Mesothelial cell of epicardium (in vitro differentiated cells): Measurements from ENCODE around the gene CAMTA1. TPM values are rescaled to one million over a fixed set of nuclear protein-coding genes. Genes with fewer than 3 reads are reported as not detected.

Experiments used
- DNase-seq, 2 experiments: peaks; one replicate each; pipeline ENCODE4 v3.0.0; 2021; ENCODE audit warnings: low spot score in 2 of 2; ENCODE audit not compliant: unreplicated experiment in 2 of 2
- H3K27ac Mint-ChIP-seq: 2 replicates; pipeline ENCODE4 v1.8.0; 2021; ENCODE audit warnings: mixed read lengths
- H3K27me3 Mint-ChIP-seq: 2 replicates; pipeline ENCODE4 v1.8.0; 2021; ENCODE audit warnings: low read depth, mixed read lengths
- H3K36me3 Mint-ChIP-seq: 2 replicates; pipeline ENCODE4 v1.8.0; 2021; ENCODE audit warnings: mixed read lengths
- H3K4me1 Mint-ChIP-seq: 2 replicates; pipeline ENCODE4 v1.8.0; 2021; ENCODE audit warnings: mixed read lengths
- H3K4me3 Mint-ChIP-seq: 2 replicates; pipeline ENCODE4 v1.8.0; 2021; ENCODE audit warnings: mild to moderate bottlenecking, moderate library complexity, mixed read lengths
- H3K9me3 Mint-ChIP-seq: 2 replicates; pipeline ENCODE4 v1.8.0; 2021; ENCODE audit warnings: mixed read lengths
- total RNA-seq: library from RNA; stranded (reverse); gene quantifications from 3 replicates; pipeline ENCODE4 v1.2.1, GENCODE V29; 2021
- TF ChIP-seq, protein P1 (sequence below): fragments of 200-600 bp; sonication (generic); IDR thresholded peaks from one replicate; pipeline ENCODE4 v1.5.0; 2021; ENCODE audit warnings: antibody characterized with exemption; ENCODE audit not compliant: unreplicated experiment

Gene CAMTA1
- total RNA-seq, 1 donor from 2014 or later: 70.4 TPM

DNA sequence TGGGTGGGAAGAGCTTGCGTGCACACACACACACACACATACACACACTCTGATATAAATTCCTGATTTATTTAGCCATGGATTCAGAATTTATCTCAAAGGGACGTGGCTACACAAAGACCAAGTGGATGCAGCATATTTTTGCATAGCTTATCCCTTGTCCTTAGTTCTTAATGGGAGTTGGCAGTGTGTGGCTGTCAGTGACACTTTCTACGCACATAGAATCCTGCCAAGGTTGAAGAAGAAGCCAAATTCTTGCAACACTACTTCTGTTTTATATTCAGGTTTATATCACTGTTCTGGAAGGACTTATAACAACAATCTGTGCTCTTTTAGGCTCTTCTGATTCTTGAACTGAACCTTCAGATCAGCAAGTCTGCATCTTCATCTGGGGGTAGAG lies 292.7 kb downstream of the CAMTA1 start:
- Mint-ChIP-seq H3K9me3 (peaks cover 35% of the 10 kb centered on the region), H3K27ac (no peak overlapping the region), H3K36me3 (no peaks in the 10 kb centered on the region), H3K4me3 (no peak overlapping the region), H3K4me1 (no peaks in the 10 kb centered on the region), H3K27me3 (peaks cover 16% of the 10 kb centered on the region)
- DNase-seq: no peak
- TF ChIP-seq, protein P1, sequence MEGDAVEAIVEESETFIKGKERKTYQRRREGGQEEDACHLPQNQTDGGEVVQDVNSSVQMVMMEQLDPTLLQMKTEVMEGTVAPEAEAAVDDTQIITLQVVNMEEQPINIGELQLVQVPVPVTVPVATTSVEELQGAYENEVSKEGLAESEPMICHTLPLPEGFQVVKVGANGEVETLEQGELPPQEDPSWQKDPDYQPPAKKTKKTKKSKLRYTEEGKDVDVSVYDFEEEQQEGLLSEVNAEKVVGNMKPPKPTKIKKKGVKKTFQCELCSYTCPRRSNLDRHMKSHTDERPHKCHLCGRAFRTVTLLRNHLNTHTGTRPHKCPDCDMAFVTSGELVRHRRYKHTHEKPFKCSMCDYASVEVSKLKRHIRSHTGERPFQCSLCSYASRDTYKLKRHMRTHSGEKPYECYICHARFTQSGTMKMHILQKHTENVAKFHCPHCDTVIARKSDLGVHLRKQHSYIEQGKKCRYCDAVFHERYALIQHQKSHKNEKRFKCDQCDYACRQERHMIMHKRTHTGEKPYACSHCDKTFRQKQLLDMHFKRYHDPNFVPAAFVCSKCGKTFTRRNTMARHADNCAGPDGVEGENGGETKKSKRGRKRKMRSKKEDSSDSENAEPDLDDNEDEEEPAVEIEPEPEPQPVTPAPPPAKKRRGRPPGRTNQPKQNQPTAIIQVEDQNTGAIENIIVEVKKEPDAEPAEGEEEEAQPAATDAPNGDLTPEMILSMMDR: no peak

DNA sequence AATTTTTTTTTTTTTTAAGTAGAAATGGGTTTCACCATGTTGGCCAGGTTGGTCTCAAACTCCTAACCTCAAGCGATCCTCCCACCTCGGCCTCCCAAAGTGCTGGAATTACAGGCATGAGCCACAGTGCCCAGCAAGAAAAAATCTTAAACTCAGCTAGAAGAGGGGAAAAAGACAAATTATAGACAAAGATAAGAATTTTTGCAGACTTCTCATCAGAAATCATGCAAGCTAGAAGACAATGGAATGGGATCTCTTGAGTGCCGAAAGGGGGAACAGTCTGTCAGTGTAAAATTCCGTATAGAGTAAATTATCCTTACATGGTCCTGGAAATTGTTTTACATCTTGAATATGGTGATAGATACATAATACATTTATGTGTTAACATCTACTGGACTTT lies 294.4 kb downstream of the CAMTA1 start:
- TF ChIP-seq, protein P1: no peak
- DNase-seq: no peak
- peaks cover 35% of the 10 kb centered on the region for H3K9me3 Mint-ChIP-seq
- H3K36me3 Mint-ChIP-seq: no peaks in the 10 kb centered on the region
- H3K27me3 Mint-ChIP-seq: peaks cover 10% of the 10 kb centered on the region
- H3K27ac Mint-ChIP-seq: no peak overlapping the region
- H3K4me1 Mint-ChIP-seq: no peaks in the 10 kb centered on the region
- no peak overlapping the region for H3K4me3 Mint-ChIP-seq

DNA sequence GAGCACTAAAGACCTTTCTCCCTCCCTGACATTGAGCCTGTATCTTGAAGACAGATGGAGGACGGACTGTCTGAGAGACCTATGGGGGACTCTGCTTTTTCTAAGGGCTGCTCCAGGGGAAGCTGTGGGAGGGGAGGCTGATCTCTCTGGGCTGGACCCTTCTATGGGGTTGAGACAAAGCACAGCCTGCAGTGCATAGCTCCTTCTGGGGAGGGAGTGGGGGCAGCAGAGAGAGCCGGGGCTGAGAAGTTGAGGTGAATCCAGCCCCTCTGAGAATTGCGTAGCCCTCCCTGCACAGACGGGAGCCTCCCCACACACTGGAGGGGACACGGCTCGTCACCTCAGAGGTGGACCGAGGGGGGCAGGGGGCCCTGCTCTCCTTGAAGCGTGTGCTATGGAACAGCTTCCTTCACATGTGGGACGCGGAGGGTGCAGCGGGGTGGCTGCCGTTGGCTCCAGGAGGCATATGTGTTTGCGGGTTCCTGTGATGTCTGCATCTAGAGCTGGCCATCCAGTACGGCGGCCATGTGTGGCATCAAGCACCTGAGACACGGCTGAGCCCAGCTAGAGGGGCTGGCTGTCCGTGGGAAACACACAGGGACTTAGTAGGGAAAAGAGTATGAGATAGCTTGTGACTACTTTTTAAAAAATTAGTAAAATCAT lies 299.1 kb downstream of the CAMTA1 start:
- H3K27me3 Mint-ChIP-seq: peaks cover 38% of the 10 kb centered on the region
- peaks cover 17% of the 10 kb centered on the region for H3K9me3 Mint-ChIP-seq
- H3K4me3 Mint-ChIP-seq: no peak overlapping the region
- no peaks in the 10 kb centered on the region for H3K36me3 Mint-ChIP-seq
- no peak for DNase-seq
- TF ChIP-seq, protein P1: no peak
- no peaks in the 10 kb centered on the region for H3K4me1 Mint-ChIP-seq
- H3K27ac Mint-ChIP-seq: no peak overlapping the region

DNA sequence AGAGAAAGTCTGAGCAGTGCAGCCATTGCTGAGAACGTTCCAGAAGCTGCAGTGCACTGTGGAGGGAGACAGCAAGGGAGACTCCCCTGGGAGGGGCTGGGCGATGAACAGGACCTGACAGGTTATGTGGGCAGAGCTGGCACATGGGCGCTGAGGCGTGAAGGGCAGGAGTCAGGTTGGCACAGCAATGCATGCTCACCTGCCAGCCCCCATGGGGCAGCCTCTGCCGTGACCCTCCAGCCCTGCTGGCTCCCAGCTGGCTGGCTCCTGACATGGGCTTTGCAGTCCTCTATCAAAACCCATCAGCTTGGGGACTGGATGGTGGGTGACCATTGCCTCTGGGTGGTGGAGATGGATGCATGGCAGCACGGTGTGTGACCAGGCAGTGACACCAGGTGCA lies 300.3 kb downstream of the CAMTA1 start:
- Mint-ChIP-seq H3K4me1 (no peaks in the 10 kb centered on the region), H3K36me3 (no peaks in the 10 kb centered on the region), H3K9me3 (peaks cover 8% of the 10 kb centered on the region), H3K27me3 (peaks cover 45% of the 10 kb centered on the region), H3K4me3 (no peak overlapping the region), H3K27ac (no peak overlapping the region)
- DNase-seq: no peak
- TF ChIP-seq, protein P1: no peak

DNA sequence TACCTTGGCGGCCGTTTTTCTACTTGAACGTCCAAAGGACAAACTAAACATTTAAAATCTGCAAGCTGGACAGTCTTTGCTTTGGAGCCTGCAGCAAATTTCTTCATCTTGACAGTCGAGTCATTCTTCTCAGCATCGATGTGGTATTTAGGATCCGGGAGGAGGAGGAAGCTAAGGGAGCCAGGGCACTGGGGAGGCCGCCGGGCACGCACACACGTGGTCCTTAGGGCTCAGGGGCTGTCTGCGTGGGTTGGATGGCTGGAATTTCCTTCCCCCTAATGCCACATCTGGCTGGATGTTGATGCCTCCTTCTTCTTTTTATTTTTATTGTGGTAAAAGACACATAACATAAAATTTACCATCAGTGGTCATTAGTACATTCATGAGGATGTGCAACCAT lies 300.9 kb downstream of the CAMTA1 start:
- Mint-ChIP-seq H3K4me1 (no peaks in the 10 kb centered on the region), H3K27ac (no peak overlapping the region), H3K4me3 (no peak overlapping the region), H3K27me3 (peaks cover 51% of the 10 kb centered on the region), H3K9me3 (peaks cover 4% of the 10 kb centered on the region), H3K36me3 (no peaks in the 10 kb centered on the region)
- no peak for DNase-seq
- TF ChIP-seq, protein P1: no peak
